ENCODE measurements around the gene BPTF. TPM values are rescaled to one million over a fixed set of nuclear protein-coding genes. Genes with fewer than 3 reads are reported as not detected.

BPTF gene
- total and polyA plus RNA-seq, 2 of the 13 experiments (the other 11 are each of a cell fraction or from before 2014, with no cell fraction given): 43.5 to 66.1 TPM

- TF ChIP-seq GTF2F1 (IDR thresholded peaks at IDR 0.05; ENCODE audit: low read length): no peak
- TF ChIP-seq ZKSCAN8 (CRISPR knock-in tag; IDR thresholded peaks at IDR 0.05; ENCODE audit: borderline replicate concordance): no peak
- no peak for TF ChIP-seq FOXJ3 (CRISPR knock-in tag; IDR thresholded peaks at IDR 0.05; ENCODE audit: borderline replicate concordance)
- peak; percentile 26; the same call in 1 of the 2 replicates for TF ChIP-seq MIER3 (CRISPR knock-in tag; IDR thresholded peaks at IDR 0.05; ENCODE audit: borderline replicate concordance)
- TF ChIP-seq ZNF20 (CRISPR knock-in tag; IDR thresholded peaks at IDR 0.05): no peak
- TF ChIP-seq ZNF414 (CRISPR knock-in tag; IDR thresholded peaks at IDR 0.05): no peak
- TF ChIP-seq EED (CRISPR knock-in tag; IDR thresholded peaks at IDR 0.05): no peak
- no peak for TF ChIP-seq ZKSCAN1 (IDR thresholded peaks at IDR 0.05; ENCODE audit: low read length)
- no peak for TF ChIP-seq ZNF30 (CRISPR knock-in tag; IDR thresholded peaks at IDR 0.05)
- no peak for TF ChIP-seq ZNF143 (CRISPR knock-in tag; IDR thresholded peaks at IDR 0.05)
- TF ChIP-seq ZBED4 (CRISPR knock-in tag; IDR thresholded peaks at IDR 0.05; ENCODE audit: borderline replicate concordance): no peak
- no peak for TF ChIP-seq EEA1 (CRISPR knock-in tag; IDR thresholded peaks at IDR 0.05; ENCODE audit: borderline replicate concordance)
- TF ChIP-seq ZNF335 (CRISPR knock-in tag; IDR thresholded peaks at IDR 0.05): no peak
- TF ChIP-seq GLI4 (CRISPR knock-in tag; IDR thresholded peaks at IDR 0.05; ENCODE audit: borderline replicate concordance): no peak
- TF ChIP-seq MYPOP (CRISPR knock-in tag; IDR thresholded peaks at IDR 0.05): no peak
- TF ChIP-seq HOXD1 (CRISPR knock-in tag; IDR thresholded peaks at IDR 0.05): no peak
- no peak for TF ChIP-seq XBP1 (CRISPR knock-in tag; IDR thresholded peaks at IDR 0.05)
- TF ChIP-seq ZNF619 (CRISPR knock-in tag; IDR thresholded peaks at IDR 0.05): no peak
- TF ChIP-seq SYNCRIP (IDR thresholded peaks at IDR 0.05; ENCODE audit: insufficient read depth, low read depth, low read length): no peak
- no peak for TF ChIP-seq CCAR2 (optimal IDR thresholded peaks at IDR 0.05; ENCODE audit: low read depth, low read length)
- no peak for TF ChIP-seq ZNF770 (CRISPR knock-in tag; IDR thresholded peaks at IDR 0.05)
- no peak for TF ChIP-seq MXD1 (CRISPR knock-in tag; IDR thresholded peaks at IDR 0.05)
- no peak for TF ChIP-seq ZSCAN22 (CRISPR knock-in tag; IDR thresholded peaks at IDR 0.05)
Observed at GRCh38 chr17:68011199-68011665, 185.9 kb downstream of the BPTF start (continued).

Measured in HepG2 (cell line).